C4-2B (cell line): Measurements from ENCODE around the gene GALNS.

Experiments
- ZFX ChIP-seq: fragments of 450-650 bp; IDR thresholded peaks from 2 replicates; pipeline ENCODE4 v1.6.1; 2017
- TF ChIP-seq, protein P1 (sequence below): fragments of 450-650 bp; conservative IDR thresholded peaks from 2 replicates; pipeline ENCODE4 v1.5.1; 2017; ENCODE audit warnings: mild to moderate bottlenecking

DNA sequence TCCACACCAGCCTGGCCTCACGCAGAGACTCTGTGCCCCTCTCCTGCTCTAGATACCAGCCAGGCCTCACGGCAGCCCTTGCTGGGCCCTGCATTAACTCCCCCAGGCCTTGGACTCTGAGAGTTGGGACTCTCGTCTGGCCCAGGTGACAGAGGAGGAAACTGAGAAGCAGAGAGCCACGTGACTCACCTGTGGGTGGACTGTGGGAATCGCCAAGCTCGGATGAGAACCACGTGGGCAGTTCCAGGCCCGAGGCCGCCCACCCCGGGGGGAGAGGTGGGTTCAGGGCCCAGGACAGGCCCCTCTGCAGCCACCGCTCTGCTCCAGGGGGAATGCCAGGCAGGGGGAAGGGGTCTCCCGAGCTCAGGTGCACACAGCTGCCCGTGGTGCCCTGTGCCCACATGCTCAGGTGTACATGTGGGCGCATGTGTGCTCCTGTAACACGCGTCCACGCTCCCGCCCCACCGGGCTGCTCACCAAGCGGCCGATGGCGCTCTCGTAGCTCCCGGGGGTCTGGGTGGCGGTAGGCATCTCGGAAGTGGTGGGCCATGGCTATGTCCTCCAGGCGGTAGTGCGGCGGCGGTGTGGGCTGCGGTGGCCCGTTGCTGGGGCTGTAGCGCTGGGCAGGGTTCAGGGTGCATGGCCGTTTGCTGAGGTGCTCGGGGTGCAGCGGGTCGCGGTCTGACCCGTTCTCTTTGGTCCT lies 28.0 kb upstream of the GALNS start:
- TF ChIP-seq, protein P1, sequence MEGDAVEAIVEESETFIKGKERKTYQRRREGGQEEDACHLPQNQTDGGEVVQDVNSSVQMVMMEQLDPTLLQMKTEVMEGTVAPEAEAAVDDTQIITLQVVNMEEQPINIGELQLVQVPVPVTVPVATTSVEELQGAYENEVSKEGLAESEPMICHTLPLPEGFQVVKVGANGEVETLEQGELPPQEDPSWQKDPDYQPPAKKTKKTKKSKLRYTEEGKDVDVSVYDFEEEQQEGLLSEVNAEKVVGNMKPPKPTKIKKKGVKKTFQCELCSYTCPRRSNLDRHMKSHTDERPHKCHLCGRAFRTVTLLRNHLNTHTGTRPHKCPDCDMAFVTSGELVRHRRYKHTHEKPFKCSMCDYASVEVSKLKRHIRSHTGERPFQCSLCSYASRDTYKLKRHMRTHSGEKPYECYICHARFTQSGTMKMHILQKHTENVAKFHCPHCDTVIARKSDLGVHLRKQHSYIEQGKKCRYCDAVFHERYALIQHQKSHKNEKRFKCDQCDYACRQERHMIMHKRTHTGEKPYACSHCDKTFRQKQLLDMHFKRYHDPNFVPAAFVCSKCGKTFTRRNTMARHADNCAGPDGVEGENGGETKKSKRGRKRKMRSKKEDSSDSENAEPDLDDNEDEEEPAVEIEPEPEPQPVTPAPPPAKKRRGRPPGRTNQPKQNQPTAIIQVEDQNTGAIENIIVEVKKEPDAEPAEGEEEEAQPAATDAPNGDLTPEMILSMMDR: no peak
- TF ChIP-seq ZFX: no peak
